Esophagus muscularis mucosa (tissue), 3 donors: ENCODE measurements around the gene ANXA4.

Experiments
- POLR2A ChIP-seq: fragments of 450-650 bp; IDR thresholded peaks from one replicate; pipeline ENCODE4 v1.6.1; 2017; ENCODE audit warnings: antibody characterized with exemption, moderate library complexity, mild to moderate bottlenecking, low read depth
- TF ChIP-seq, protein P1 (sequence below), 3 experiments: fragments of 200-600 bp in 2 of 3; fragments of 450-650 bp in 1 of 3; sonication (generic) in 2 of 3; IDR thresholded peaks; one replicate each; pipeline ENCODE4 v1.5.1; 2017 to 2019; ENCODE audit warnings: antibody characterized with exemption in 3 of 3, mild to moderate bottlenecking in 2 of 3, moderate library complexity in 1 of 3

GRCh38 chr2:69711971-69712370 is 30.0 kb upstream of the ANXA4 start:
- TF ChIP-seq POLR2A = no peak
- TF ChIP-seq, protein P1, sequence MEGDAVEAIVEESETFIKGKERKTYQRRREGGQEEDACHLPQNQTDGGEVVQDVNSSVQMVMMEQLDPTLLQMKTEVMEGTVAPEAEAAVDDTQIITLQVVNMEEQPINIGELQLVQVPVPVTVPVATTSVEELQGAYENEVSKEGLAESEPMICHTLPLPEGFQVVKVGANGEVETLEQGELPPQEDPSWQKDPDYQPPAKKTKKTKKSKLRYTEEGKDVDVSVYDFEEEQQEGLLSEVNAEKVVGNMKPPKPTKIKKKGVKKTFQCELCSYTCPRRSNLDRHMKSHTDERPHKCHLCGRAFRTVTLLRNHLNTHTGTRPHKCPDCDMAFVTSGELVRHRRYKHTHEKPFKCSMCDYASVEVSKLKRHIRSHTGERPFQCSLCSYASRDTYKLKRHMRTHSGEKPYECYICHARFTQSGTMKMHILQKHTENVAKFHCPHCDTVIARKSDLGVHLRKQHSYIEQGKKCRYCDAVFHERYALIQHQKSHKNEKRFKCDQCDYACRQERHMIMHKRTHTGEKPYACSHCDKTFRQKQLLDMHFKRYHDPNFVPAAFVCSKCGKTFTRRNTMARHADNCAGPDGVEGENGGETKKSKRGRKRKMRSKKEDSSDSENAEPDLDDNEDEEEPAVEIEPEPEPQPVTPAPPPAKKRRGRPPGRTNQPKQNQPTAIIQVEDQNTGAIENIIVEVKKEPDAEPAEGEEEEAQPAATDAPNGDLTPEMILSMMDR (IDR thresholded peaks at IDR 0.05) = no peak
